Measurements from ENCODE around the gene XXYLT1.

DNA sequence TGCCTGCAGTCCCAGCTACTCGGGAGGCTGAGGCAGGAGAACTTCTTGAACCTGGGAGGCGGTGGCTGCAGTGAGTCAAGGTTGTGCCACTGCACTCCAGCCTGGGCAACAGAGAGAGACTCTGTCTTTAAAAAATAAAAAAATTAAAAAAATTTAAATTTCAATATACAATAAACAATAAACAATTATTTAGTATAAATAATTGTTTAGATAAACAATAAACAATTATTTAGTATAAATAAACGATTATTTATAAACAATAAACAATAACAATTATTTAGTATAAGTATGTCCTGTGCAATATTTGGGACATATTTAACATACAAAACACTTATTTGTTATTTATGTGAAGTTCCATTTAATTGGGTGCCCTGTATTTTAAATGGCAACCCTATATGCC lies 119.6 kb downstream of the XXYLT1 start:
- TF ChIP-seq, protein P1, sequence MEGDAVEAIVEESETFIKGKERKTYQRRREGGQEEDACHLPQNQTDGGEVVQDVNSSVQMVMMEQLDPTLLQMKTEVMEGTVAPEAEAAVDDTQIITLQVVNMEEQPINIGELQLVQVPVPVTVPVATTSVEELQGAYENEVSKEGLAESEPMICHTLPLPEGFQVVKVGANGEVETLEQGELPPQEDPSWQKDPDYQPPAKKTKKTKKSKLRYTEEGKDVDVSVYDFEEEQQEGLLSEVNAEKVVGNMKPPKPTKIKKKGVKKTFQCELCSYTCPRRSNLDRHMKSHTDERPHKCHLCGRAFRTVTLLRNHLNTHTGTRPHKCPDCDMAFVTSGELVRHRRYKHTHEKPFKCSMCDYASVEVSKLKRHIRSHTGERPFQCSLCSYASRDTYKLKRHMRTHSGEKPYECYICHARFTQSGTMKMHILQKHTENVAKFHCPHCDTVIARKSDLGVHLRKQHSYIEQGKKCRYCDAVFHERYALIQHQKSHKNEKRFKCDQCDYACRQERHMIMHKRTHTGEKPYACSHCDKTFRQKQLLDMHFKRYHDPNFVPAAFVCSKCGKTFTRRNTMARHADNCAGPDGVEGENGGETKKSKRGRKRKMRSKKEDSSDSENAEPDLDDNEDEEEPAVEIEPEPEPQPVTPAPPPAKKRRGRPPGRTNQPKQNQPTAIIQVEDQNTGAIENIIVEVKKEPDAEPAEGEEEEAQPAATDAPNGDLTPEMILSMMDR (IDR thresholded peaks at IDR 0.05; ENCODE audit: low read length): no peak
- no peak for TF ChIP-seq EZH2 (IDR thresholded peaks at IDR 0.05; ENCODE audit: borderline replicate concordance, low read length)
